Mesenchymal stem cell (in vitro differentiated cells and primary cell): ENCODE data around the gene ZSWIM4.

Experiments
- DNase-seq: peaks from one replicate; pipeline ENCODE4 v3.0.0-alpha.2; 2013
- H2AFZ ChIP-seq: one replicate; pipeline ENCODE4 v1.6.1; 2013; ENCODE audit warnings: low read depth, mild to moderate bottlenecking, control low read depth, inconsistent platforms, low read length, moderate library complexity
- H2AK5ac ChIP-seq: 2 replicates; pipeline ENCODE4 v1.6.1; 2013; ENCODE audit warnings: low read length, moderate library complexity, mild to moderate bottlenecking, inconsistent platforms; ENCODE audit not compliant: severe bottlenecking
- H2BK120ac ChIP-seq: one replicate; pipeline ENCODE4 v1.6.1; 2013; ENCODE audit warnings: low read depth, mild to moderate bottlenecking, inconsistent platforms, low read length, moderate library complexity
- H2BK12ac ChIP-seq, 2 experiments: one replicate each; pipeline ENCODE4 v1.6.1; 2013; ENCODE audit warnings: inconsistent platforms in 2 of 2, low read length in 2 of 2, mild to moderate bottlenecking in 2 of 2, moderate library complexity in 2 of 2, control low read depth in 1 of 2
- H2BK15ac ChIP-seq: one replicate; pipeline ENCODE4 v1.6.1; 2013; ENCODE audit warnings: mild to moderate bottlenecking, low read depth, inconsistent platforms; ENCODE audit not compliant: poor library complexity, severe bottlenecking
- H2BK5ac ChIP-seq: 2 replicates; pipeline ENCODE4 v1.6.1; 2013; ENCODE audit warnings: low read depth, mild to moderate bottlenecking, low read length, control low read depth, inconsistent platforms; ENCODE audit not compliant: poor library complexity, severe bottlenecking
- H3K14ac ChIP-seq, 2 experiments: one replicate each; pipeline ENCODE4 v1.6.1; 2013; ENCODE audit warnings: inconsistent platforms in 2 of 2, low read length in 2 of 2, control low read depth in 1 of 2, mild to moderate bottlenecking in 1 of 2, moderate library complexity in 1 of 2
- H3K18ac ChIP-seq, 2 experiments: one replicate each; pipeline ENCODE4 v1.6.1; 2013; ENCODE audit warnings: inconsistent platforms in 2 of 2, low read length in 2 of 2, control low read depth in 1 of 2, low read depth in 1 of 2, mild to moderate bottlenecking in 1 of 2
- H3K23ac ChIP-seq, 2 experiments: one replicate each; pipeline ENCODE4 v1.6.1; 2013; ENCODE audit warnings: inconsistent platforms in 2 of 2, low read length in 2 of 2, mild to moderate bottlenecking in 2 of 2, moderate library complexity in 2 of 2, control low read depth in 1 of 2
- H3K27ac ChIP-seq: 2 replicates; pipeline ENCODE4 v1.5.1; 2013; ENCODE audit warnings: mild to moderate bottlenecking, moderate library complexity, low read length, control low read depth, inconsistent platforms; ENCODE audit not compliant: poor library complexity, severe bottlenecking
- H3K27me3 ChIP-seq, 2 experiments: 2 replicates each; pipeline versions ENCODE4 v1.6.1 to v1.7.0; 2013; ENCODE audit warnings: low read length in 2 of 2, mild to moderate bottlenecking in 2 of 2, moderate library complexity in 2 of 2, control low read depth in 1 of 2, inconsistent platforms in 1 of 2; ENCODE audit not compliant: control insufficient read depth in 1 of 2, insufficient read depth in 1 of 2
- H3K36me3 ChIP-seq, 2 experiments: 2 replicates each; pipeline versions ENCODE4 v1.6.1 to v1.7.0; 2013; ENCODE audit warnings: low read length in 2 of 2, control low read depth in 1 of 2, inconsistent platforms in 1 of 2, low read depth in 1 of 2, mild to moderate bottlenecking in 1 of 2; ENCODE audit not compliant: insufficient read depth in 2 of 2, control insufficient read depth in 1 of 2
- H3K4ac ChIP-seq, 2 experiments: one replicate each; pipeline ENCODE4 v1.6.1; 2013; ENCODE audit warnings: inconsistent platforms in 2 of 2, low read length in 2 of 2, mild to moderate bottlenecking in 2 of 2, moderate library complexity in 2 of 2, control low read depth in 1 of 2, low read depth in 1 of 2
- H3K4me1 ChIP-seq: 2 replicates; pipeline ENCODE4 v1.6.1; 2013; ENCODE audit warnings: low read depth, low read length, control low read depth; ENCODE audit not compliant: control insufficient read depth, insufficient read depth
- H3K4me2 ChIP-seq: 2 replicates; pipeline ENCODE4 v1.6.1; 2013; ENCODE audit warnings: low read length, mild to moderate bottlenecking, inconsistent platforms; ENCODE audit not compliant: poor library complexity, severe bottlenecking
- H3K4me3 ChIP-seq, 2 experiments: 2 replicates each; pipeline versions ENCODE4 v1.5.1 to v1.7.0; 2013; ENCODE audit warnings: low read length in 2 of 2, mild to moderate bottlenecking in 2 of 2, control low read depth in 1 of 2, low read depth in 1 of 2; ENCODE audit not compliant: insufficient read depth in 1 of 2
- H3K79me1 ChIP-seq: replicated peaks from 2 replicates; pipeline ENCODE4 v1.6.1; 2013; ENCODE audit warnings: mild to moderate bottlenecking, control low read depth, low read length, inconsistent platforms; ENCODE audit not compliant: poor library complexity, severe bottlenecking
- H3K9ac ChIP-seq: 2 replicates; pipeline ENCODE4 v1.7.0; 2013; ENCODE audit warnings: mild to moderate bottlenecking, low read length, moderate library complexity
- H3K9me3 ChIP-seq: 2 replicates; pipeline ENCODE4 v1.7.0; 2013; ENCODE audit warnings: mild to moderate bottlenecking, low read length; ENCODE audit not compliant: control insufficient read depth
- H4K8ac ChIP-seq: one replicate; pipeline ENCODE4 v1.6.1; 2013; ENCODE audit warnings: inconsistent platforms, mild to moderate bottlenecking, low read length, moderate library complexity
- H4K91ac ChIP-seq: one replicate; pipeline ENCODE4 v1.6.1; 2013; ENCODE audit warnings: mild to moderate bottlenecking, low read length, inconsistent platforms
- WGBS: methylation state at CpG from one replicate; pipeline ENCODE4 v1.1.7; 2013; ENCODE audit warnings: mixed read lengths; 5-methylcytosine and 5-hydroxymethylcytosine counted together

The ZSWIM4 gene

GRCh38 chr19:13761423-13761822 is 33.8 kb upstream of the ZSWIM4 start:
- no peaks in the 10 kb centered on the region for H3K9me3 ChIP-seq
- no peak overlapping the region for H2BK12ac ChIP-seq
- H2AFZ ChIP-seq: no peak overlapping the region
- 100% methylated on average over 6 of the region's 8 CpGs for WGBS
- no peak overlapping the region for H3K4me3 ChIP-seq
- H2BK5ac ChIP-seq: no peak overlapping the region
- peaks cover 68 to 77% of the 10 kb centered on the region in 2 experiments for H3K36me3 ChIP-seq
- no peak overlapping the region for H4K91ac ChIP-seq
- H3K4me1 ChIP-seq: peaks cover 12% of the 10 kb centered on the region
- no peak overlapping the region for H3K4ac ChIP-seq
- no peak overlapping the region for H3K27ac ChIP-seq
- no peak overlapping the region for H4K8ac ChIP-seq
- DNase-seq: no peak
- no peak overlapping the region for H3K18ac ChIP-seq
- peaks cover 22% of the 10 kb centered on the region for H3K79me1 ChIP-seq
- no peak overlapping the region for H3K9ac ChIP-seq
- no peak overlapping the region for H2BK15ac ChIP-seq
- no peak overlapping the region for H2BK120ac ChIP-seq
- H2AK5ac ChIP-seq: no peak overlapping the region
- no peak overlapping the region for H3K23ac ChIP-seq
- H3K4me2 ChIP-seq: no peak overlapping the region
- H3K14ac ChIP-seq: no peak overlapping the region
- no peaks in the 10 kb centered on the region for H3K27me3 ChIP-seq

GRCh38 chr19:13762635-13763235 is 32.5 kb upstream of the ZSWIM4 start:
- no peak overlapping the region for H3K4me2 ChIP-seq

GRCh38 chr19:13763265-13763664 is 32.0 kb upstream of the ZSWIM4 start:
- Histone ChIP-seq H3K4me3 (no peak overlapping the region), H3K36me3 (peaks cover 57 to 65% of the 10 kb centered on the region in 2 experiments), H3K9ac (no peak overlapping the region), H4K8ac (peak overlapping the region; percentile 12), H3K4me1 (peaks cover 12% of the 10 kb centered on the region), H3K79me1 (peaks cover 21% of the 10 kb centered on the region), H2AK5ac (no peak overlapping the region), H3K4ac (no peak overlapping the region), H3K18ac (no peak overlapping the region), H3K4me2 (no peak overlapping the region), H3K27ac (no peak overlapping the region), H2BK5ac (no peak overlapping the region), H4K91ac (no peak overlapping the region), H3K23ac (no peak overlapping the region), H3K14ac (no peak overlapping the region), H2AFZ (no peak overlapping the region), H3K27me3 (no peaks in the 10 kb centered on the region), H2BK15ac (no peak overlapping the region), H3K9me3 (no peaks in the 10 kb centered on the region), H2BK120ac (no peak overlapping the region), H2BK12ac (no peak overlapping the region)
- no peak for DNase-seq
- 98% methylated on average over 2 of the region's 3 CpGs for WGBS

More at GRCh38 chr19:13762635-13763235, 32.5 kb upstream of the ZSWIM4 start:
- 93% methylated on average over 42 of the region's 42 CpGs for WGBS
- no peak overlapping the region for H2AFZ ChIP-seq
- no peak overlapping the region for H2BK5ac ChIP-seq
- H3K9ac ChIP-seq: no peak overlapping the region
- H3K18ac ChIP-seq: no peak overlapping the region
- no peak overlapping the region for H3K14ac ChIP-seq
- H2BK120ac ChIP-seq: no peak overlapping the region
- H3K36me3 ChIP-seq: peaks cover 59 to 69% of the 10 kb centered on the region in 2 experiments
- no peak for DNase-seq
- no peak overlapping the region for H3K4me3 ChIP-seq
- no peaks in the 10 kb centered on the region for H3K27me3 ChIP-seq
- peaks cover 12% of the 10 kb centered on the region for H3K4me1 ChIP-seq
- no peaks in the 10 kb centered on the region for H3K9me3 ChIP-seq
- no peak overlapping the region for H3K4ac ChIP-seq
- H4K91ac ChIP-seq: no peak overlapping the region
- no peak overlapping the region for H3K23ac ChIP-seq
- H2BK12ac ChIP-seq: no peak overlapping the region
- H4K8ac ChIP-seq: no peak overlapping the region
- H2BK15ac ChIP-seq: no peak overlapping the region
- no peak overlapping the region for H2AK5ac ChIP-seq
- peaks cover 22% of the 10 kb centered on the region for H3K79me1 ChIP-seq
- H3K27ac ChIP-seq: no peak overlapping the region

- Histone ChIP-seq H3K23ac (peak within 1 kb of the TSS in 1 of 2 experiments; percentile 80), H3K4ac (peak within 1 kb of the TSS; percentile 54 to 79), H2BK120ac (no peak within 1 kb of the TSS), H2BK15ac (no peak within 1 kb of the TSS), H2AFZ (peak within 1 kb of the TSS; percentile 88), H3K79me1 (peaks cover 18% of the 10 kb centered on the region), H3K4me1 (peaks cover 17% of the 10 kb centered on the region), H3K18ac (peak within 1 kb of the TSS; percentile 78 to 91), H3K9ac (peak within 1 kb of the TSS; percentile 88), H3K14ac (peak within 1 kb of the TSS; percentile 78 to 96), H3K27ac (peak within 1 kb of the TSS; percentile 16), H3K9me3 (no peaks in the 10 kb centered on the region), H2AK5ac (peak within 1 kb of the TSS; percentile 83), H3K4me3 (peak within 1 kb of the TSS; percentile 88 to 92), H3K27me3 (no peaks in the 10 kb centered on the region), H2BK12ac (peak within 1 kb of the TSS; percentile 2 to 38), H3K36me3 (peaks cover 57 to 63% of the 10 kb centered on the region in 2 experiments), H2BK5ac (no peak within 1 kb of the TSS), H4K8ac (peak within 1 kb of the TSS; percentile 98), H4K91ac (no peak within 1 kb of the TSS), H3K4me2 (peak within 1 kb of the TSS; percentile 76)
- peak; percentile 75 for DNase-seq
- WGBS: 21% methylated on average over 36 of the region's 67 CpGs
Observed at GRCh38 chr19:13764101-13764807, 31.0 kb upstream of the ZSWIM4 start, which contains the start of gene MRI1. Gene MRI1 (plus strand): TSS chr19:13764522. CDS start chr19:13764589, 67 bp downstream.
